NCI-H1436 treated with DMSO at 0.1 percent for 48 hours (cell line): Measurements from ENCODE around the gene HYI.

Experiments
- DNase-seq: peaks from one replicate; lab custom pipeline; 2025; lab: John Stamatoyannopoulos, UW

HYI gene

GRCh38 chr1:43444151-43444828, 9.4 kb downstream of the HYI start:
- no peak for DNase-seq

DNA sequence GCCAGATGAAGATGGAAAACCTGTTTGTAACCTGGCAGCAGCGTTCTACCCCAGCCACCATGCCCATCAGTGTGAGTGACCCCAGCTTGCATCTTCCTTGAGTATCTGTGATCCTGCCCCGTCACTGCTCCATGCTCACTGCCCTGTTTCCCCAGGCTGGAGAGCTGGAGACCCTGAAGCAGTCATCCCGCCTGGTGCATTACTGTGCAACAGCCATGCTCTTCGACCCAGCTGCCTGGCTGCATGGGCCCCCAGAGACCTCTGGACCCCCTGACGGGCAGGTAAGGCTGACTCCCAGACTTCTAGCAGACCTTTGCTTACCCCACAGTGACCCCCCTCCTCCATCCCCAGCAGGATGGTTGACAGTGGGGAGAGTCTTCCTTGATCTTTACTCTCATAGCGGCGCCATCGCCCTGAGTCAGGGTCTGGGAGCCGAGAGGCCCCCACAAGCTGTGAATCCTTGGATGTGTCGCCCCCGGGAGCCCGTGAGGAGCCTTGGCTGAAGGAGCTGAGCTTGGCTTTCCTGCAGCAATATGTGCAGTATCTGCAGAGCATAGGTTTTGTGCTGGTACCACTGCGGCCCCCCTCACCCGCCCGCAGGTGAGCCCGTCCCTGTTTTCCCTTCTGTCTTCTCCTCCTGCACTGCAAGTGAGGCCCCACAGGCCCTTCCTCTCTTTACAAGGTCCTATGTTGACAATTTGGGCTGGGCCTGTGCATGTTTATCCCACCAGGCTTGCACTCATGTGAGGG, 10.4 kb downstream of the HYI start:
- DNase-seq: no peak

DNA sequence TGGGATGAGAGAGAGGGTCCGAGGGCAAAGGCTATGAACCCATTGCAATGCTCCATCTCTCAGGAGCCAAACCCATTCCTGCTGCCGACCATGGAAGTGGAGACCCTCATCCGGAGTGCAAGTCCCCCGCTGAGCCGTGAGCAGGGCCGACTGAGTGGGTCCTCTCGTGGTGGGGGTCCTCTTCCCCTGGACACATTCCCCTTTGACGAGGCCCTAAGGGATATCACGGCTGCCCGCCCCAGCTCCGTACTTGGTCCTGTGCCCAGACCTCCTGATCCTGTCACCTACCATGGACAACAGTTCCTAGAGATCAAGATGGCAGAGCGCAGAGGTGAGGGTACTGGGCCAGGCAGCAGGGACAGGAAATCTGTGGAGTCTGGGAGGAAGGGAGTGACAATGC, 11.0 kb downstream of the HYI start:
- no peak for DNase-seq

DNA sequence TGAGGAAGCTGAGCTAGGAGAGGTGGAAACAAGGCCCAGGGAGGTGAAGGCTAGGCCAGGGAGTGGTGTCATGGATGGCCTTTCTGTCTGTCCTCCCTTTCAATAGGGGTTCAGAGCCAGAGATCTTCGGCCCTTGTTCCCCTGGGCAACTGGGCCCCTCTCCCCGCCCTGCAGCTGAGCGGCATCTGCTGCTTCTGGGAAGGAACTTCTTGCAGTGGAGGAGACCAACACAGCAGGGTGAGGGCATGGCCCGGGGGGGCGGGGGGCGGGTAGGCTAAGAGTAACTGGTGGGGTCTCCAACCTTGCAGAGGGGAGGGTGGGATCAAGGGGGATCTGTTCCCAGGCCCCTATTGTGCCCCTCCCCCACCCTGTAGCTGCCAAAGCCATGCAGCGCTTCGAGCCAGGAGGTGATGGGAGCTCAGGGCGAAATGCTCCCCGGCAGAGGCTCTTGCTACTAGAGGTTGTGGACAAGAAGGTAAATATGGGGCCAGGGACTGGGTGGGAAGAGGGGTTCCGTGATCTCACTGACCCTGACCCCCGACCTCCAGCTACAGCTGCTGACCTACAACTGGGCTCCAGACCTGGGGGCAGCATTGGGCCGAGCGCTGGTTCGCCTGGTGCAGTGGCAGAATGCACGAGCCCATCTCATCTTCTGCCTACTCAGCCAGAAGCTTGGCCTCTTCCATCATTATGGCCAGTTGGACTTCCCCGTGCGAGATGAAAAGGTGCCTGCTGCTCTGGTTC, 11.7 kb downstream of the HYI start:
- no peak for DNase-seq

DNA sequence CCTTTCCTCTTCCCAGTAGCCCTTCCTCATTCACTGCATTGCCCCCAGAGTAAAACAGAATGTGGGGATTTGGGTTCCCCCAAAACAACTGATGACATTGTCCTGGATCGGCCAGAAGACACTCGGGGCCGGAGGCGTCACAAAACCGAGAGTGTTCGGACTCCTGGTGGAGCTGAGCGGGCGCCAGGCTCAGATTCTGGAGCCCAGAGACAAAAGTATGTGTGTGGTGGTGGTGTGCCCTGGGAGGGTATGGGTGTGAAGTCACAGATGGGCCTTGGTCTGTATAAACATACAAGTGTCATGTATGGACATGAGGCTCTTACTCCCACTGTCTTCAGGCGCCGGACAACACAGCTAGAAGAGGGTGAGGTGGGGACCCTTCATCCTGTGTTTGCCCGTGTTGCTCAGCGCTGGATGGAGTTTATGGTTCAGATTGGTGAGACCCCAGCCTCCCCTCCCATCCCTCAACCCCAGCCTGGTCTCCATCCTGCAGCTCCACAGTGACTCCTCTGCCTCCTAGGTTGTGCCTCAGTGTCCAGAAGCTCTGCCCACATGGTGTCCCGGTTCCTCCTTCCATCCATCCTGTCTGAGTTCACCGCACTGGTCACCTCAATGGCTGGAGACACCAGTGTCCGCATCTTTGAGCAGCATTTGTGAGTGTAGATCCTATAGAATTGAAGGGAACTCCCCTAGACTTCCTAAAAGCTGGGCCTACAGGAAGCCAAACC, 12.4 kb downstream of the HYI start:
- no peak for DNase-seq

GRCh38 chr1:43440358-43440757, 13.4 kb downstream of the HYI start:
- peak; percentile 74 for DNase-seq

GRCh38 chr1:43439781-43440180, 13.9 kb downstream of the HYI start:
- no peak for DNase-seq

GRCh38 chr1:43438953-43439581, 14.7 kb downstream of the HYI start:
- no peak for DNase-seq

GRCh38 chr1:43438576-43438952, 15.2 kb downstream of the HYI start:
- DNase-seq: no peak

DNA sequence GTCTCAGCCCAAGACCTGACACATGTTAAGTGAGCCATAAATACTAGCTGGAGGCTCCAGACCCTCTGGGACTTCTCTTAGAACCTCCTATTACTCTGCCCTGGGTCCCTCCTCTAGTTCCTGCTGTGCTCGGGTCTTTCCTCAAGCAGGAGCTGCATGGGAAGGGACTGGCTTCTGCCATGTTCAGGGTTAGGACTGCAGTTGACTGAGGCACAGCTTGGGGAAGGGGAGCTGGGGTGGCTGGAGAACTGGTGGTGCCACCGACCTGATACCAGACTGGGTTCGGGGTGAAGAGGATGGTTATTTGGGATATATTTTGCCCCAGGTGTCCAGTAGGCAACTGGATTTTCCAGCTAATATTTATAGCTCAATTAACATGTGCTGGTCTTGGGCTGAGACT, 15.7 kb downstream of the HYI start:
- DNase-seq: no peak

GRCh38 chr1:43437031-43437973, 16.4 kb downstream of the HYI start:
- no peak for DNase-seq

DNA sequence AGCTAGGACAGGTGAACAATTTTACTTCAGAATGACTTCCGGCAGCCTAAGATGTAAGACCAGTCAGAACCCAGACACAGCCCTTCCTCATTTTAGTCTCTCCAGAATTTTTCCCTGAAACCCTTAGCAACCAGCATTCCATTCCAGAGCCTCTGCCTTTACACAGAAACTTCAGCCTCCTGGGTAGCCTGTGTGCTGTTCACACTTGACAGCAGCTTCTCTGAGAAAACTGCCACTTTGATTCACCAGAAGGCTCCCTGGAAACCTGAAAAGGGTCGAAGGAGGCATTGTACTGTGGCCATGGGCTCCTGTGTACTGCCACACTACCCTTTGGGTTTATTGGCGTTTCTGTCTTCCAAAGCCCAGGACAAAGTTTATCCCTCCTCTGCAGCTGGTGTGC, 17.4 kb downstream of the HYI start:
- DNase-seq: no peak

DNA sequence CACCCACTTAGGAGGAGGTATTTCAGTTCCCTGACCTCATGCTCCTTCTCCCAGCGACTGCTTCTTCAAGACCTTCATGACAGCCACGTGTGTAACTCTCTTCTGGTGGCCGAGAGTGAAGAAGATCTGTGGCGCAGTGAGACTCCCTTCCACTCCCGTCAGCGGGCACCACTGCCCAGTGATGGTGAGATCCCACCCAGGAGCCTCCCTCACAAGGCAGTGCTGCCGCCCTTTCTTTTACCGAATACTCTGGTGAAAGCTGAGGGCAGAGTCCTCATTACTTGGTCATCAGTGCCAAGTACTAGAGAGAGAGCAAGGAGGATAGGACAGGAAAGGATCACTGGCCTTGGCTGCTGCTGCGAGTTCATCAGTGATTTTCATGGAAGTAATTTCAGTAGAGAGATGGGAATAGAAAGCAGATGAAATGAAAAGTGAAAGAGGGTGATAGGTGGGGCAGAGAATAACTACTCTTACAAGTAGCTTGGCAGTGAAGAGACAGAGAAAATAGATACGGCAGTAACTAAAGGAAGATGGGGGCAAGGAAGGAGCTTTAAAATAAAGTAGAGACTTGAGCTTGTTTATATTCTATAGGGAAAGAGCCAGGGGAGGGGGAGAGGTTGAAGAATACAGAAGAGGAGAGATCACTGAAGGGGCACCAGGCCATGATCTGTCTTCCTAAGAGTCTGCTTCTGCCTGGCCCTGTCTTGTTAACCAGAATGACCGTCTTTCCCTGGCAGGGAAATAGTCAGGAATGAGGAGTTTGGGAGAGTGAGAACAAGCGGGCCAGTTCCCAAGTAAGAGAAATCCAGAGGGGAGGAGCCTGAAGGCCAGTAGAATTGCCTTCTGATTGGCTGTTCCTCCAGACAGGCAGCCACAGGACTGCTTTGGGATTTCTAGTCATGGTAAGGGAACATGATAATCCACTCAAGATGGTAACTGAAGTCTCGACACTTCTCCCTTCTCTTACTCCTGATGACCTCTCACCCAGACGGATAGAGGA, 18.3 kb downstream of the HYI start:
- no peak for DNase-seq

DNA sequence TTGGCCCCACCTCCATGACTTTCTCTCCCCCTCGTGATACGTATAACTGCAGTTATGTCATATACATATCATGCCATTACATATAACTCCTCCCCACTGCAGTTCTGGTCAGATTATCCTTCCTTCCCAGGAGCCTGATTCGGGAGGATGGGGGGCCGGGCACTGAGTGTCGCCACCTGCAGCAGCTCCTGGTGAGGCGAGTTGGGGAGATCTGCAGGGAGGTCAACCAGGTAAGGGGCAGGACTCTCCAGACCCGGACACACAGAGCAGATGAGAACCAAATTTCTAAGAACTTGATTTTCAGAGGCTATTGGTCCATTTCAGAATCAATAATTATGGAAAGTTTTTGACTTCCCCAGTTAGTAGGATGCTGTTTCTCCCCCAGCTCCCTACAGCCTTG, 19.5 kb downstream of the HYI start:
- DNase-seq: no peak

DNA sequence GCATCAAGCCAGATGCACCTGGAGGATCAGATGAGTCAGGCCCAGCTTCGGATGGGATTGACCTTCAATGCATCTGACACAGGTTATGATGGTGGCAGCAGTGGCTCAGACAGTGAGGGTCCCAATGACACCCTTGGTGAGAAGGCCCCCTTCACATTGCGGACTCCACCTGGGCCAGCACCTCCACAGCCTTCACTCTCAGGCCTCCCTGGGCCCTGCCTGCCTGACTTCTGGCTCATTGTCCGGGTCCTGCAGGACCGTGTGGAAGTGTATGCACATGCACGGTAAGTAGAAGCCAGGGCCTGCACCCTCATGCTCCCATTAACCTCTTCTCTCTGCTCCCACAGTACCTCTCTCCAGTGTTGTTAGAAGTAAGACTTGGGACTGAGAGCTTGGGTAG, 20.8 kb downstream of the HYI start:
- no peak for DNase-seq

GRCh38 chr1:43432171-43432860, 21.4 kb downstream of the HYI start:
- no peak for DNase-seq

DNA sequence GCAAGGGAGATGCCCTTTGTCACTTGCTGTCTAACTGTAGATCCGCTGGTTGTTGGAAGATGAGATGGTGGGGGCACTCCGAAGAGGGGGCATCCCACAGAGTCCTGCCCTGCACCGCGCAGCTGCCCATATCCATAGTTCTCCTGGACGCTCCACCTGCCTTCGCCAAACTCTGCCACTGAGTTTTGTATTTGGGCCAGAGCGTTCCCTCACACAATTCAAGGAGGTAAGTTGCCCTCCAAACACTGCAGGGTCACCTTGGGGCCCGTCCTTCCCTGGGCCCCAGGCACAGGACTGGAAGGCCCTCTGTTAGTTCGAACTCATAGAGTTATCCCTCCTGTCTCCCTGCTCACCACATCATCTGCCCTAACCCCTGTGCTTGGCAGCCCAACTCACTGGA, 22.1 kb downstream of the HYI start:
- no peak for DNase-seq

- DNase-seq: no peak
These were observed 22.9 kb downstream of the HYI start for GRCh38 chr1:43430831-43431230.

GRCh38 chr1:43427941-43428340, 25.8 kb downstream of the HYI start:
- DNase-seq: no peak
